OCI-M2 (cell line): ENCODE measurements around the gene DOK7.
"Not testable (repeated sequence)": the region's sequence is repeated elsewhere in the genome, so short reads cannot be mapped to it uniquely, and the experiment has no call there.

ENCODE experiments used
- DNase-seq: peaks from one replicate; lab custom pipeline; 2025; ENCODE audit not compliant: unreplicated experiment; lab: John Stamatoyannopoulos, UW

Gene DOK7

DNA sequence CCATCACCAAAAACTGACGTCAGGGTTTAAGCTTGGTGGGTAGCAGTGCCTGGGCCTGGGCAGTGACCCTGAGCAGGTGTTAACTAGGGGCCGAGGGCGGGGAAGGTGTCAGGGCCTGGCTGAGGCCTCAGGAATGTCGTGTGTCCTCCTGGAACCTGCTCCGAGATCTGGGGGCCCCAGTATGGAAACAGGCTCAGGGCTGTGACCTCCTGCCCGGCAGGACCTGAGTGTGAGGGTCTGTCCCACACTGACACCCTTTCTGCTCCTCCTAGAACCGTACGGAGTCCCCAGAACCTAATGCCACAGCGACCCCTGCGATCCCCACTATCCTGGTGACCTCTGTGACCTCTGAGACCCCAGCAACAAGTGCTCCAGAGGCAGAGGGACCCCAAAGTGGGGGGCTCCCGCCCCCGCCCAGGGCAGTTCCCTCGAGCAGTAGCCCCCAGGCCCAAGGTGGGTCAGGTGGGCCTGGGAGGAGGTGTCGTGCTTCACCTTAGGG lies 20.6 kb upstream of the DOK7 start:
- no peak for DNase-seq

GRCh38 chr4:3442959-3443749 lies 20.0 kb upstream of the DOK7 start:
- DNase-seq: no peak

- no peak for DNase-seq
Measured at GRCh38 chr4:3443750-3444309, 19.3 kb upstream of the DOK7 start.

- no peak for DNase-seq
Measured at GRCh38 chr4:3444351-3445110, 18.6 kb upstream of the DOK7 start.

GRCh38 chr4:3445111-3445820 lies 17.8 kb upstream of the DOK7 start:
- no peak for DNase-seq

DNA sequence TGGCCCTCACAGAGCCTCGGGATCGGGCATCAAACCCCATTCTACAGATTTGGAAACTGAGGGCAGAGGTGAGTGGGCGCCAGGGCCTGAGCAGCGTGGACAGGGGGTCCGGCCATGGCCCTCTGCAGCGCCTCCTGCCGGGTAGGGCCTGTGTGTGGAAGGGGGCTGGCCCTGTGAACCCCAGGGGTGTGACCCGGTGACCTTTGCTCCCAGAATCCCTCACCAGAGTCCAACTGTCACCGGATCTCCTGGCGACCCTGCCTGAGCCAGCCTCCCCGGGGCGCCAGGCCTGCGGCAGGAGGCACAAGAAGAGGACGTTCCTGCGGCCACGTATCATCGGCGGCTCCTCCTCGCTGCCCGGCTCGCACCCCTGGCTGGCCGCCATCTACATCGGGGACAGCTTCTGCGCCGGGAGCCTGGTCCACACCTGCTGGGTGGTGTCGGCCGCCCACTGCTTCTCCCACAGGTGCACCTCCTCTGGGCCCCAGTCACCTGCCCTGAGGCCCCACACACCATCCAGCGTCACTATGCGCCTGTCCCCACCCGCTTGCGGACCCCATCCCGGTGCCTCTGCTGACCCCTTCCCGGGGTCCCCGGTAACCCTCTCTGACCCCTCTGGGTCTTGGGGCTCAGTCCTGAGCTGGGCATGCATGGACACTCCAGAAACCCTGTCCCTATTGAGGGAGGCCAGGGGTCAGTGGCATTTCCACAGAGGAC lies 17.1 kb upstream of the DOK7 start:
- DNase-seq: no peak

- no peak for DNase-seq
Measured at GRCh38 chr4:3446631-3447320, 16.3 kb upstream of the DOK7 start.

DNA sequence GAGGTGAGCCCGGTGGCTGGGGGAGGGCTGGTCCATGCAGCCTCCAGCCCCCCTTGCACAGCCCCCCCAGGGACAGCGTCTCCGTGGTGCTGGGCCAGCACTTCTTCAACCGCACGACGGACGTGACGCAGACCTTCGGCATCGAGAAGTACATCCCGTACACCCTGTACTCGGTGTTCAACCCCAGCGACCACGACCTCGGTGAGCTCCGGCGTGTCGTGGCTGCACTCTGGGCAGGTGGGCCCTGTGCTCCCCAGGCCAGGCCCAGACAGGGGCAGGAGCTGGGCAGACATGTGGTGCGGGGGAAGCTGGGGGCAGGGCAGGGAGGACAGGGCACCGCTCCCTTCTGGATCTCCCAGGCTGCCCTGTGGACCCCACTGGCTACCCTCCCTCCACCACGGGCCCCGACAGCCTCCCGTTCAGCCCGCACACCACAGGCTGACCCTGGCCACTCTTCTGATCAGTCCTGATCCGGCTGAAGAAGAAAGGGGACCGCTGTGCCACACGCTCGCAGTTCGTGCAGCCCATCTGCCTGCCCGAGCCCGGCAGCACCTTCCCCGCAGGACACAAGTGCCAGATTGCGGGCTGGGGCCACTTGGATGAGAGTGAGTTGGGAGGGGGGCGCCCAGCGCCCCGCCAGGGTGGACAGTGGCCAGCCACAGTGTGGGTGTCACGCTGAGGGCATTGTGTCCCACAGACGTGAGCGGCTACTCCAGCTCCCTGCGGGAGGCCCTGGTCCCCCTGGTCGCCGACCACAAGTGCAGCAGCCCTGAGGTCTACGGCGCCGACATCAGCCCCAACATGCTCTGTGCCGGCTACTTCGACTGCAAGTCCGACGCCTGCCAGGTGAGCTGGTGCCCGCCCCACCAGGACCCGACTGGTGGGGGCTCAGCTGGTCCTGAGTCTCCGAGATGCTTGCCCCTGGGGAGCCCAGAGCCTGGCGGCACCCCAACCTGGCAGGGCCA lies 15.4 kb upstream of the DOK7 start:
- no peak for DNase-seq

DNA sequence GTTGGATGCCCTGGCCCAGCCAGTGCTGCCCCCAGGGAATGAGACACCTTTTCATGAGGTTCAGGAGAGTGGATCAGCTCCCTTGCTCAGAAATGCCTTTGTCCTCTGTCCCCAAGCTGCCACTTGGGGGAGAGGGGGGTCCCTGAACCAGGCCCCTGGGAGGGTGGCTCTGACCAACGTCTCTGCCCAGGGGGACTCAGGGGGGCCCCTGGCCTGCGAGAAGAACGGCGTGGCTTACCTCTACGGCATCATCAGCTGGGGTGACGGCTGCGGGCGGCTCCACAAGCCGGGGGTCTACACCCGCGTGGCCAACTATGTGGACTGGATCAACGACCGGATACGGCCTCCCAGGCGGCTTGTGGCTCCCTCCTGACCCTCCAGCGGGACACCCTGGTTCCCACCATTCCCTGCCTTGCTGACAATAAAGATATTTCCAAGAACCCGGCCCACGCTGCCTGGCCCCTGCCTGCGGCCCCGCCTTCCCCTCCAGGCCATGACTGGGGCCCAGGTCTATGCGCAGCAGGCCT lies 14.0 kb upstream of the DOK7 start:
- DNase-seq: no peak

DNA sequence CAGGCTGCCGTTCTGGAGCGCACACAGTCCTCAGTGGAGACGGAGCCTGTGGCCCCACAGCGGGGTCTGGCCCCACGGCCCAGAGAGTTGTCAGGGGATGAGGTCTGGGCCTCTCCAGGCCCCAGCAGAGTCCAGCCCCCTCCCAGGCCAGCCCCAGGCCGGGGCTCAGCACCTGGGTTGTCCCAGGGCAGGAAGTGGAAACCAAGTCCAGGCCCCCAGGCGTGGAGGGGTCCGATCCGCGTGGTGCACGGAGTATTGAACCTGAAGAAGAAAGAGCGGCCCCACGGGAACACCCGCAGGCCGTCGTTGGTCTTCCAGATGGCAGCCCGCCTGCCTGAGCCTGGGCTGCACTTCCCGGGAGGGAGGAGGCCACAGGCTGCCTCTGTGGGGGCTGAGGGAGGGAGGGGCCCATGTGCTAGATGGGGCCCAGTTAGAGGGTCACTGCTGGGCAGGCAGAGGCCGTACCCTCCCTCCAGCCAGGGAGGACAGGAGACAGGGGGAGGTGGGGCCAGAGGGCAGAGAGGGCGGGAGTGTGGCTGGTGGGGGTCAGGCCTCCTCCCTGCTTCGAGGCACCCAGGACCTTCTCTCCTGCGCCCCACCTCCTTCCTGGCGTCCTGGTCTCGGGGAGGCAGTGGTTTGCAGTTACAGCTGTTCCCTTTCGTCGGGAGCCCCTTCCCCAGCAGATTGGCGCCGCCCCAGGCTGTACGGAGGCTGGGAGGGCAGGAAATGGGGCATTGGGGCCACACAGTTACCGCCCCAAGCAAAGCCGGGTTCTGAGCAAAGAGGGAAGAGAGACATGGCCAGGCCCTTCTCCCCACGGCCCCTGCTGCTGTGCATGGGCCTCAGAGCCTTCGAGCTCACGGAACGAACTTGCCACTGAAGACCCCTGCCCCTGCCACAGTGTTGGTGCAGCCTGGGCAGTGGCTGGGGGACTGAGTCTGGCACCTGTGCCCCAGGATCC lies 13.3 kb upstream of the DOK7 start:
- DNase-seq: no peak

- DNase-seq: no peak
Measured at GRCh38 chr4:3450643-3451042, 12.5 kb upstream of the DOK7 start.

GRCh38 chr4:3451956-3452355 lies 11.2 kb upstream of the DOK7 start:
- DNase-seq: no peak

- DNase-seq: no peak
Measured at GRCh38 chr4:3452376-3452775, 10.7 kb upstream of the DOK7 start.

GRCh38 chr4:3455596-3455995 lies 7.5 kb upstream of the DOK7 start:
- DNase-seq: not testable (repeated sequence)

DNA sequence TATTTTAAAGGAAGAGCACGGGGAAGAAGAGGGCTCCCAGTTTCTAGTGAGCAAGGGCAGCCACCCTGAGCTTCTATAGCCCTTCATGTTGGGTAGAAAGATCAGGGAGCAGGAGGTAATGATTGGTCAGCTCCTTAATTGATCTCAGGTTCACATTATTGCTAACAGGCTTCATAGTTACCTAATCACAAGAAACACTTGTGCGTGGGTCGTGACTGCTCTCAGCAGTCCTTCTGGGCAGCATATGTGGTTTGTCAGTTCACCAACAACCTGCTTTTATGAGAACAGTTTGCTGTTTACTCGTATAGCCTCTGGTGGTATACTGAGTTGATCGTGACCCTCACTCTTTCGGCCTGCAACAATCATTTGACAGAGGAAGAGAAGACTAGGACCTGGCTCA lies 4.7 kb upstream of the DOK7 start:
- DNase-seq: no peak

GRCh38 chr4:3459156-3459555 lies 4.0 kb upstream of the DOK7 start:
- not testable (repeated sequence) for DNase-seq

GRCh38 chr4:3460926-3461325 lies 2.2 kb upstream of the DOK7 start:
- DNase-seq: no peak
